GM20431 (cell line): ENCODE results near the gene AMMECR1.

Experiments used
- in situ Hi-C: fragments of 300-500 bp; cut with MseI, MboI; formaldehyde crosslinking; loops from one replicate; pipeline ENCODE4 v1.15.0; 2020; ENCODE audit warnings: low sequenced_read_pairs; ENCODE audit not compliant: unreplicated experiment

AMMECR1 gene

GRCh38 chrX:110216027-110216426 lies 101.9 kb downstream of the AMMECR1 start:
- in situ Hi-C loops = no loop called here

- in situ Hi-C loops = no loop called here
Measured at GRCh38 chrX:110215411-110215810, 102.5 kb downstream of the AMMECR1 start.

- in situ Hi-C loops = no loop called here
Measured at GRCh38 chrX:110214684-110215083, 103.2 kb downstream of the AMMECR1 start.

GRCh38 chrX:110213183-110213582 lies 104.7 kb downstream of the AMMECR1 start:
- in situ Hi-C loops = no loop called here

- in situ Hi-C loops = no loop called here
Measured at GRCh38 chrX:110212299-110212698, 105.6 kb downstream of the AMMECR1 start.

GRCh38 chrX:110211340-110211739 lies 106.5 kb downstream of the AMMECR1 start:
- in situ Hi-C loops = no loop called here

GRCh38 chrX:110210417-110211139 lies 107.3 kb downstream of the AMMECR1 start:
- in situ Hi-C loops = no loop called here

GRCh38 chrX:110208092-110208491 lies 109.8 kb downstream of the AMMECR1 start:
- in situ Hi-C loops = no loop called here

GRCh38 chrX:110204986-110205385 lies 112.9 kb downstream of the AMMECR1 start:
- in situ Hi-C loops = no loop called here

- in situ Hi-C loops = no loop called here
Measured at GRCh38 chrX:110201799-110202198, 116.1 kb downstream of the AMMECR1 start.

- in situ Hi-C loops = no loop called here
Measured at GRCh38 chrX:110194977-110195376, 122.9 kb downstream of the AMMECR1 start.

GRCh38 chrX:110192516-110192915 lies 125.4 kb downstream of the AMMECR1 start:
- in situ Hi-C loops = no loop called here

GRCh38 chrX:110188701-110189558 lies 129.0 kb downstream of the AMMECR1 start:
- in situ Hi-C loops = no loop called here

GRCh38 chrX:110183314-110183713 lies 134.6 kb downstream of the AMMECR1 start:
- in situ Hi-C loops = no loop called here

GRCh38 chrX:110182865-110183264 lies 135.0 kb downstream of the AMMECR1 start:
- in situ Hi-C loops = no loop called here

- in situ Hi-C loops = no loop called here
Measured at GRCh38 chrX:110182362-110182761, 135.5 kb downstream of the AMMECR1 start.

- in situ Hi-C loops = no loop called here
Measured at GRCh38 chrX:110181459-110182137, 136.3 kb downstream of the AMMECR1 start.

- in situ Hi-C loops = no loop called here
Measured at GRCh38 chrX:110180928-110181310, 137.0 kb downstream of the AMMECR1 start.

- in situ Hi-C loops = no loop called here
Measured at GRCh38 chrX:110180176-110180927, 137.5 kb downstream of the AMMECR1 start.

GRCh38 chrX:110178179-110178865 lies 139.6 kb downstream of the AMMECR1 start:
- in situ Hi-C loops = no loop called here
